NCI-H2196 (cell line): ENCODE results near the gene TANK.
"Not testable (repeated sequence)": the region's sequence is repeated elsewhere in the genome, so short reads cannot be mapped to it uniquely, and the experiment has no call there.

ENCODE experiments used
- DNase-seq: peaks from one replicate; lab custom pipeline; 2025; ENCODE audit not compliant: unreplicated experiment; lab: John Stamatoyannopoulos, UW

The TANK gene

GRCh38 chr2:161166538-161167409 lies 6.5 kb downstream of the TANK start:
- DNase-seq: no peak

- DNase-seq: no peak
These were observed 9.1 kb downstream of the TANK start for GRCh38 chr2:161169335-161169734.

- DNase-seq: no peak
These were observed 10.1 kb downstream of the TANK start for GRCh38 chr2:161170377-161170776.

- DNase-seq: no peak
These were observed 11.0 kb downstream of the TANK start for GRCh38 chr2:161170958-161171932.

- no peak for DNase-seq
These were observed 12.8 kb downstream of the TANK start for GRCh38 chr2:161172901-161173540.

GRCh38 chr2:161173541-161174194 lies 13.4 kb downstream of the TANK start:
- DNase-seq: no peak

GRCh38 chr2:161177969-161178368 lies 17.7 kb downstream of the TANK start:
- DNase-seq: no peak

GRCh38 chr2:161178756-161179155 lies 18.5 kb downstream of the TANK start:
- DNase-seq: no peak

GRCh38 chr2:161190050-161190449 lies 29.8 kb downstream of the TANK start:
- no peak for DNase-seq

- not testable (repeated sequence) for DNase-seq
These were observed 35.4 kb downstream of the TANK start for GRCh38 chr2:161195602-161196001.

GRCh38 chr2:161199912-161200701 lies 39.9 kb downstream of the TANK start:
- no peak for DNase-seq

- DNase-seq: no peak
These were observed 44.6 kb downstream of the TANK start for GRCh38 chr2:161204846-161205245.

GRCh38 chr2:161206471-161207032 lies 46.3 kb downstream of the TANK start:
- no peak for DNase-seq

- DNase-seq: no peak
These were observed 47.7 kb downstream of the TANK start for GRCh38 chr2:161207941-161208340.

GRCh38 chr2:161208527-161209139 lies 48.4 kb downstream of the TANK start:
- no peak for DNase-seq

GRCh38 chr2:161209902-161210301 lies 49.7 kb downstream of the TANK start:
- DNase-seq: no peak

GRCh38 chr2:161217597-161218185 lies 57.5 kb downstream of the TANK start:
- DNase-seq: no peak

- DNase-seq: no peak
These were observed 59.0 kb downstream of the TANK start for GRCh38 chr2:161219211-161219610.
